Fibroblast of the aortic adventitia (primary cell): ENCODE results near the gene NUP214. TPM values are rescaled to one million over a fixed set of nuclear protein-coding genes. Genes with fewer than 3 reads are reported as not detected.
"Not testable (repeated sequence)": the region's sequence is repeated elsewhere in the genome, so short reads cannot be mapped to it uniquely, and the experiment has no call there.

Experiments used
- DNase-seq: peaks from one replicate; pipeline ENCODE4 v3.0.0-alpha.2; 2010; ENCODE audit warnings: low read depth
- H3K4me3 ChIP-seq: 2 replicates; pipeline ENCODE4 v1.5.1; 2011; ENCODE audit warnings: low read depth, mild to moderate bottlenecking, control low read depth, low read length, moderate library complexity
- CTCF ChIP-seq: IDR thresholded peaks from 2 replicates; pipeline ENCODE4 v1.5.1; 2011; ENCODE audit warnings: mild to moderate bottlenecking, low read length, control low read depth, inconsistent platforms; ENCODE audit not compliant: insufficient read depth
- total RNA-seq: library from RNA; depleted of rRNA; stranded (reverse); fragments of >200 nt; gene quantifications from 2 replicates; pipeline ENCODE4 v1.2.3, GENCODE V29; 2012; ENCODE audit warnings: low replicate concordance

The NUP214 gene
- total RNA-seq, 1 donor, result 20.2 TPM

GRCh38 chr9:131270171-131271015 lies 145.0 kb downstream of the NUP214 start:
- DNase-seq, result no peak
- no peak overlapping the region for H3K4me3 ChIP-seq
- no peak for TF ChIP-seq CTCF

DNA sequence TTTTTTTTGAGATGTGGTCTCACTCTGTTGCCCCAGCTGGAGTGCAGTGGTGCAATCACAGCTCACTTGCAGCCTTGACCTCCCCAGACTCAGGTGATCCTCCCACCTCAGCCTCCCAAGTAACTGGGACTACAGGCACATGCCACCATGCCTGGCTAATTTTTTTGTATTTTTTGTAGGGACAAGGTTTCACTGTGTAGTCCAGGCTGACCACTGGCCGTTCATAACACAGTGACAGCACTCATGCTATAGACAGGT lies 145.6 kb downstream of the NUP214 start:
- not testable (repeated sequence) for DNase-seq

DNA sequence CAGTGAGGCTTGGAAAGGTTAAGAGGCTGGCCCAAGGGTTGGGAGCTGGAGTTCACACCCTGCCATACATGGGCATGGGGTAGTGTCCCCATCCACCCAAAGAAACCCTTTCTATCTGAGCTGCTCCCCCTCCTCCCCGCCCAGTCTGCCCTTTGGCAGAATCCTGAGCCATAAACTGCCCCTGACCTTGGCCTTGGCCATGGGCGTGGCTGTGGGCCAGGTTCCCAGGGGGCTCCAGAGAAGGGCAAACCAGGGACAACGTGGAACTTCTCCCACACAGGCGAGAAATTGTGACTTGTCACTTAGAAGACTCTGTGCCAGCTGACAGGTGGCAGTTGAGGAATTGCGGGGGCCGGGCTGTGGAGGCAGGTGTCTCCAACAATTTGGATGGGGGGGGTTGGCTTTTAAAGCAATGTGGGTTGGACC lies 146.1 kb downstream of the NUP214 start:
- no peak for TF ChIP-seq CTCF
- DNase-seq, result no peak
- no peak overlapping the region for H3K4me3 ChIP-seq

More for the DNA sequence above, 145.6 kb downstream of the NUP214 start:
- not testable (repeated sequence) for H3K4me3 ChIP-seq

GRCh38 chr9:131272212-131272611 lies 146.8 kb downstream of the NUP214 start:
- TF ChIP-seq CTCF, result no peak
- DNase-seq, result no peak
- H3K4me3 ChIP-seq, result no peak overlapping the region

GRCh38 chr9:131273146-131273855 lies 147.9 kb downstream of the NUP214 start:
- TF ChIP-seq CTCF, result no peak
- H3K4me3 ChIP-seq, result no peak overlapping the region
- DNase-seq, result no peak

DNA sequence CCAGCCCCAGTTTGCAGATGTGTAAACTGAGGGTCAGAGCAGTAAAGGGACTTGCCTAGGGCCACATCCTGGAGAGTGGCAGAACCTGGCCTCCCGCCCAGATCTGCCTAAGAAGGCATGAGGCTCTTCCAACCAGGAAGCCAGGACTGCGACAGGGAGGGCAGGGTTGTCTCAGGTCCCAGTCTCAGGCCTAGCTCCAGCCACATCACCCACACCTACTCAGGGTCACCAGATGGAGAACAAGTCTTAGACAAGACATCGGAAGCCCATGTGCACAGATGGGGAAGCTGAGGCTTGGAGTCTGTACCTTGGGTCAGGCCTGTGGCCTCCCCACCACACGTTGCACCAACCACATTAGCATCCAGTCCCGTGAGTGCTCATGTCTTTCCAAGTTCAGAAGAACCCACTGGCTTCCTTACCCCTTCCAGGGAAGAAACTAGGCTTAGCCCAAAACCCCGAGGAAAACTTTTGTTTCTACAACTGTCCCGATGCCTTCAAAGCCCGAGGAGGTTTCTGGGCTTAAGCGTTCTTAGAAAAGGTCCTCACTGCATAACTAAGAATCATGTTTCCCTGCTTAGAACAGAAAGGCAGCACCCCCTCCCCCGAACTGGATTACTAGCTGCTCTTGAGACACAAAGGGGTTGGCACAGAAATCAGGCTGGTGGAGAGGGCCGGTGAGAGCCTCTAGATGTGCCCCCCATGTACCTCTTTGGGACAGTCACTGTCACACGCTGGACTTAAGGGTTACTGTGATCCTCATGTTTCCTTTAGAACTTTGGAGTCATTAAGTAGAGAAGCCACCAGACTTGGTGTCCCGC lies 148.7 kb downstream of the NUP214 start:
- DNase-seq, result no peak
- no peak for TF ChIP-seq CTCF
- no peak overlapping the region for H3K4me3 ChIP-seq
